Measurements from ENCODE around the gene GPR146. TPM values are rescaled to one million over a fixed set of nuclear protein-coding genes. Genes with fewer than 3 reads are reported as not detected.

GPR146 gene
- total and polyA plus RNA-seq, 2 of the 8 experiments (the other 6 are each of a cell fraction or from before 2014, with no cell fraction given), result 1.8 to 2.7 TPM

- TF ChIP-seq CHD1 (IDR thresholded peaks at IDR 0.05; ENCODE audit: low read depth, low read length) (no peak), TBP (IDR thresholded peaks at IDR 0.05; ENCODE audit: low read depth, low read length) (no peak), HDAC2 (IDR thresholded peaks at IDR 0.05; ENCODE audit: borderline replicate concordance in 1 of 2, low read depth in 2 of 2, low read length in 2 of 2) (no peak), POLR2A (IDR thresholded peaks at IDR 0.05; ENCODE audit: control extremely low read depth in 1 of 2, low read depth in 2 of 2, low read length in 2 of 2) (no peak), GABPA (IDR thresholded peaks at IDR 0.05; ENCODE audit: borderline replicate concordance, insufficient read depth, low read length) (no peak), TCF12 (IDR thresholded peaks at IDR 0.05; ENCODE audit: low read depth, low read length) (no peak)
- TF ChIP-seq, protein P1, sequence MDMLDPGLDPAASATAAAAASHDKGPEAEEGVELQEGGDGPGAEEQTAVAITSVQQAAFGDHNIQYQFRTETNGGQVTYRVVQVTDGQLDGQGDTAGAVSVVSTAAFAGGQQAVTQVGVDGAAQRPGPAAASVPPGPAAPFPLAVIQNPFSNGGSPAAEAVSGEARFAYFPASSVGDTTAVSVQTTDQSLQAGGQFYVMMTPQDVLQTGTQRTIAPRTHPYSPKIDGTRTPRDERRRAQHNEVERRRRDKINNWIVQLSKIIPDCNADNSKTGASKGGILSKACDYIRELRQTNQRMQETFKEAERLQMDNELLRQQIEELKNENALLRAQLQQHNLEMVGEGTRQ (IDR thresholded peaks at IDR 0.05; ENCODE audit: low read length), result no peak
Observed at GRCh38 chr7:1045069-1046063, 1.0 kb downstream of the GPR146 start (continued).

All from H1 (cell line).